Kidney (tissue), 14 donors: ENCODE data around the gene ATG13. TPM values are rescaled to one million over a fixed set of nuclear protein-coding genes. Genes with fewer than 3 reads are reported as not detected.

ENCODE experiments used
- DNase-seq, 5 donors: peaks; one replicate each; pipeline ENCODE4 v3.0.0-alpha.2; 2013 to 2020
- FAIRE-seq: peaks from 2 replicates; lab custom pipeline; 2012; peaks lifted over from hg19 to GRCh38; lab: Jason Lieb, UNC
- H3K27ac ChIP-seq, 2 donors: one replicate each; pipeline ENCODE4 v1.7.0; 2013; ENCODE audit warnings: low read depth in 2 of 2, low read length in 2 of 2, inconsistent platforms in 1 of 2
- H3K27me3 ChIP-seq: one replicate; pipeline ENCODE4 v1.7.1; 2013; ENCODE audit warnings: low read length, inconsistent platforms; ENCODE audit not compliant: control insufficient read depth, insufficient read depth
- H3K36me3 ChIP-seq, 3 donors: one replicate each; pipeline versions ENCODE4 v1.7.0 to v1.7.1; 2013; ENCODE audit warnings: low read length in 3 of 3, control low read depth in 1 of 3, inconsistent platforms in 1 of 3; ENCODE audit not compliant: insufficient read depth in 3 of 3, control insufficient read depth in 2 of 3
- H3K4me1 ChIP-seq, 3 donors: one replicate each; pipeline versions ENCODE4 v1.7.0 to v1.7.1; 2013; ENCODE audit warnings: low read length in 3 of 3, inconsistent platforms in 1 of 3, low read depth in 1 of 3; ENCODE audit not compliant: control insufficient read depth in 2 of 3, insufficient read depth in 2 of 3
- H3K4me3 ChIP-seq, 3 donors: one replicate each; pipeline versions ENCODE4 v1.7.0 to v1.8.1; 2013; ENCODE audit warnings: low read length in 3 of 3, control low read depth in 1 of 3, inconsistent platforms in 1 of 3
- H3K9ac ChIP-seq, 3 donors: one replicate each; pipeline versions ENCODE4 v1.7.0 to v1.7.1; 2013; ENCODE audit warnings: low read length in 3 of 3, control low read depth in 1 of 3, inconsistent platforms in 1 of 3
- H3K9me3 ChIP-seq, 3 donors: one replicate each; pipeline versions ENCODE4 v1.7.0 to v1.7.1; 2013; ENCODE audit warnings: low read length in 3 of 3, control low read depth in 1 of 3, inconsistent platforms in 1 of 3; ENCODE audit not compliant: control insufficient read depth in 2 of 3, insufficient read depth in 1 of 3
- intact Hi-C: fragments of 100-400 bp; cut with DNase I; formaldehyde crosslinking; loops from one replicate; pipeline ENCODE4 v1.11.1; 2022
- polyA plus RNA-seq: library from polyadenylated mRNA; stranded (reverse); fragments of 350-450 nt; fragmentation: Illumina TruSeq; extraction: RNeasy Lipid Tissue Mini Kit (QIAGEN cat#74804); gene quantifications from one replicate; pipeline ENCODE4 v1.2.3, GENCODE V29; 2014; ENCODE audit warnings: low read depth, low replicate concordance; ENCODE audit not compliant: insufficient read depth
- total RNA-seq: library from RNA; stranded (reverse); fragmentation: NEBNext Ultra II Directional; extraction: Animal tissue kit (Norgen Biotek cat#: 25700); gene quantifications from one replicate; pipeline ENCODE4 v1.2.1, GENCODE V29; 2021
- TF ChIP-seq, protein P1 (sequence below): IDR thresholded peaks from 3 replicates; pipeline ENCODE4 v1.5.1; 2012; ENCODE audit warnings: mild to moderate bottlenecking, moderate library complexity, borderline replicate concordance; ENCODE audit not compliant: insufficient read depth; ENCODE audit errors: extremely low read depth
- donor health status: control.
- donor health status: control.
- donor health status: control.
- donor health status: control.
- donor health status: control.
- donor health status: DM: yes; HTN: yes; CAD: no.
- donor health status: Normal renal cell carcinoma (clear cell type).

ATG13 gene
- total and polyA plus RNA-seq, 2 donors from 2014 or later = 40.1 to 73.5 TPM

DNA sequence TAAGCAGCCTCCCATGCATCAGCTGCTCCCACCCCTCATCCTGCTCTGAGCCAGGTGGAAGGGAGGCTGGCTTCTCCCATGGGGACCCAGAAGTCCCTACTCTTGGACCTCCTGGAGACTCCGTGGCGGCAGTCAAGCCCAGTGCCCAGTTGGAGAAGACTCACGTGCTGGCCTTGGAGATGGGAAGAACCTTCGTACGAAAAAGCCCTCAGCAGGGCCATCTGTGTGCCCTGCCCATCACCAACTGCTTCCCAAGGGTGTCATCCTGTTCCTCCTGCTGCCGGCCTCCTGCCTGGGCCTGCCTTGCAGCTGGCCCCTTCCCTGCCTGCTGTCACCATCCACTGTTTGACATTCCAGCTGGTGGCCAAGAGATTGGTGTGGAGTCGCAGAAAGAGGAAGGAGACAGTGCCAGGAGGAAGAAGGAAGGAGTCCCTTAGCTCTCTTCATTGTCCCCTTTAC, 55.1 kb downstream of the ATG13 start:
- H3K4me3 ChIP-seq = no peak overlapping the region
- intact Hi-C loops = no loop called here
- H3K36me3 ChIP-seq = peaks cover 9 to 38% (median 35%) of the 10 kb centered on the region in 3 donors
- no peak for FAIRE-seq
- peak in 1 of 5 donors; percentile 43 for DNase-seq
- TF ChIP-seq, protein P1, sequence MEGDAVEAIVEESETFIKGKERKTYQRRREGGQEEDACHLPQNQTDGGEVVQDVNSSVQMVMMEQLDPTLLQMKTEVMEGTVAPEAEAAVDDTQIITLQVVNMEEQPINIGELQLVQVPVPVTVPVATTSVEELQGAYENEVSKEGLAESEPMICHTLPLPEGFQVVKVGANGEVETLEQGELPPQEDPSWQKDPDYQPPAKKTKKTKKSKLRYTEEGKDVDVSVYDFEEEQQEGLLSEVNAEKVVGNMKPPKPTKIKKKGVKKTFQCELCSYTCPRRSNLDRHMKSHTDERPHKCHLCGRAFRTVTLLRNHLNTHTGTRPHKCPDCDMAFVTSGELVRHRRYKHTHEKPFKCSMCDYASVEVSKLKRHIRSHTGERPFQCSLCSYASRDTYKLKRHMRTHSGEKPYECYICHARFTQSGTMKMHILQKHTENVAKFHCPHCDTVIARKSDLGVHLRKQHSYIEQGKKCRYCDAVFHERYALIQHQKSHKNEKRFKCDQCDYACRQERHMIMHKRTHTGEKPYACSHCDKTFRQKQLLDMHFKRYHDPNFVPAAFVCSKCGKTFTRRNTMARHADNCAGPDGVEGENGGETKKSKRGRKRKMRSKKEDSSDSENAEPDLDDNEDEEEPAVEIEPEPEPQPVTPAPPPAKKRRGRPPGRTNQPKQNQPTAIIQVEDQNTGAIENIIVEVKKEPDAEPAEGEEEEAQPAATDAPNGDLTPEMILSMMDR = no peak
- H3K27ac ChIP-seq = no peak overlapping the region
- H3K27me3 ChIP-seq = no peaks in the 10 kb centered on the region
- H3K4me1 ChIP-seq = peaks cover 0 to 24% (median 0%) of the 10 kb centered on the region in 3 donors
- H3K9ac ChIP-seq = no peak overlapping the region
- H3K9me3 ChIP-seq = no peaks in the 10 kb centered on the region

DNA sequence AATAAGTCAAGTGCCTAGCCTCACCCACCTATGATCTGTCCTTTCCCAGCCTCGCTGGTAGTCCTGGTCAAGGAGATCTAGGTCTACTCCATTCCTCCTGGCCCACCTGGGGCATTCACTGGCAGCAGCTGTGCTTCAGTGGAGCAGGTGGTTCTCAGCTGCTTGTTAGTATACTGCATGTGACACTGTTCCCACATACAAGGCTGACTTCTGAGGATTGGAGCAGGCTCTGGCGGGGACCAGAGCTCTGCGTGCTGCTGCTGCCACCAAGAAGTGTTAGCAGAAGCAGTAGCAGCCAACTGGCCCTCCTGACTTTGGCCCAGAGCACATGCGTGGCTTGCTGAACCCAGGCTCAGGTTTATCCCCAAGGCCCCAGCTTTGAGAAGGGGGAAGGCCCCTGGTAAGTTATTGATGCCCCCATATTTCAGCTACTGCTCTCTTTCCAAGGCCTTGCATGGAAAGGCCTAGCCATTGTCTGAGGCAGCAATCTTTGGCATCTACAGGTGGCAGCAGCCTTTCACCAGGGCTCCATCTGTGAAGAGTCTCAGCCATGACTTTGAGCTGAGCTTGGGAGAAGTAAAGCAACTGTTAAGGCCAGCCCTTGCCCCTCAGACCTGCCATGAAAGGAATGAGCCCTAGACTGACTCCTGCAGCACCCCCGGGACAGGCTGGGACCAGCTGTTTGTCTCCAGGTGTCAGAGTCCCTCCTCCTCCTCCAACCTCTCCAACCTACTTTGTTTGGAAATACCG, 56.5 kb downstream of the ATG13 start:
- TF ChIP-seq, protein P1 = no peak
- DNase-seq (peak in 1 of 5 donors; percentile 60), FAIRE-seq (no peak)
- Histone ChIP-seq H3K27ac (peak overlapping the region in 1 of 2 donors; percentile 78), H3K9ac (no peak overlapping the region), H3K4me1 (peaks cover 0 to 22% (median 0%) of the 10 kb centered on the region in 3 donors), H3K9me3 (no peaks in the 10 kb centered on the region), H3K36me3 (peaks cover 7 to 32% (median 31%) of the 10 kb centered on the region in 3 donors), H3K27me3 (no peaks in the 10 kb centered on the region), H3K4me3 (no peak overlapping the region)
- intact Hi-C loops = no loop called here

DNA sequence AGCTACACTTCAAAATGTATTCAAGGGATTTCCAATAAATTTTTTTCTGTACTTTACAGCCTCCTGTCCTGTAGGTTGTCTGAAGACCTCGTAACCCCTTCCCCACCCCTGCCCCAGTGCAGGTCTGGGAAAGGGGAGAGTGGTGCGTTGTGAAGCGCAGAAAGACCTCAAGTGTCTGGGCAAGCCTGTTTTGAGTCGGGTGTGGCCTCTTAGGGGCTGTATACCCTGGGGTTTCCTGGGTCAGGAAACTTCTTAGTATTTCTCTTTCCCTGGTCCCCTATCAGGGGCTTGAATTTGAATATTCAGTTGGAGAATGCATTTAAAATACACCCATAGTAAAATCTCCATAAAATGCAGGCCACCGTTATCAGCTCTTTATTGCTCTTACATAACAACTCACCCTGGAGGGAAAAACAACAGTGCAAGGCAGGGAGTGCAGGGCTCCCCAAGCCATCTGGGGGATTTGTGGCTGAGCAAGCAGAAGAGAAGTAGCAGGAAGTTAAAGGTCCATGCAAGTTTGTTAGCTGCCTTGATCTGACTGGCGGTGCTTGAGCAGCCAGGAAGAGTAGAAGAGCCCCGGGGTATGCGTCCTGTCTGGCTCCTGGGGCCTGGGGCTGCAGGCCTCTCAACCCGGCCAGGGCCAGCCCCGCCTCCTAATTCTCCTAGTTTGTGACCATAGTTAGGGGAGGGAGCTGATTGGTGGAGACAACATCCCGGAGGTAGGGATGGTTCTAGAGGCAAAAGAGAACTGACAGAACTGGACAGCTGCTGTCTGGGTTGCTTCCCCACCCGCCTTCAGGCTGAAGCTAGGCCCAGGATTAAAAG, 57.3 kb downstream of the ATG13 start:
- peak in 4 of 5 donors; percentile 18 to 57 (median 30) for DNase-seq
- no peak overlapping the region for H3K9ac ChIP-seq
- peaks cover 0 to 22% (median 0%) of the 10 kb centered on the region in 3 donors for H3K4me1 ChIP-seq
- no peaks in the 10 kb centered on the region for H3K27me3 ChIP-seq
- no peak for FAIRE-seq
- peak overlapping the region; percentile 39 to 78 for H3K27ac ChIP-seq
- H3K36me3 ChIP-seq = peaks cover 4 to 33% (median 33%) of the 10 kb centered on the region in 3 donors
- H3K4me3 ChIP-seq = no peak overlapping the region
- intact Hi-C loops = no loop called here
- TF ChIP-seq, protein P1 = no peak
- no peaks in the 10 kb centered on the region for H3K9me3 ChIP-seq
